ENCODE measurements around the gene ANXA2R. TPM values are rescaled to one million over a fixed set of nuclear protein-coding genes. Genes with fewer than 3 reads are reported as not detected.

ANXA2R gene
- total RNA-seq, 2 experiments from 2014 or later: 11.4 to 13.5 TPM

DNA sequence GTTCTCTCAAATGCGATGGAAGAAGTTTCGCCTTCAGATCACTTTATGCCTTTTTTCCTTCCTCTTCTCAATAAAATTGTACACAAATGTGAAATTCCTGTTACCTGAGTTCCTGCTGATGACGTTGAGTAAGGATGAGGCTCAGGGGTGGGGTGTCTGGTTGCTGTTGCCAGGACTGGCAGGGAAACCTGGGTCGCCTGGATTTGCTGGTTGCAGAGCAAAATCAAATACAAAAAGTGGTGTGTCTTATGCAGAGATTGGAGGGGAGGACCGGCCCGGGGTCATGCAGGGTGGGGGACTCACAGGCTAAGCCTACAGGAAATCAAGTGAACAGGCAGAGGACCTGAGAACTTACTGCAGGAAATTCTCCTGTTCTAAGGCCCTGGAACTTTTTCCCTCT is 39.2 kb downstream of the ANXA2R start:
- CTCF ChIA-PET (ENCODE audit: unreplicated experiment): no interaction called here
- Histone ChIP-seq H3K79me2 (ENCODE audit: insufficient read depth, low read depth, low read length) (no peaks in the 10 kb centered on the region), H3K4me2 (ENCODE audit: low read length) (no peak overlapping the region), H3K4me3 (ENCODE audit: low read depth, low read length, poor library complexity, severe bottlenecking) (no peak overlapping the region), H3K9me3 (ENCODE audit: low read length) (no peaks in the 10 kb centered on the region), H2AFZ (ENCODE audit: low read length) (no peak overlapping the region), H3K4me1 (ENCODE audit: insufficient read depth, low read length, poor library complexity, severe bottlenecking) (no peaks in the 10 kb centered on the region), H3K36me3 (ENCODE audit: insufficient read depth, low read length) (no peaks in the 10 kb centered on the region), H3K9me2 (ENCODE audit: insufficient read depth, low read length) (no peaks in the 10 kb centered on the region), H4K20me1 (ENCODE audit: insufficient read depth, low read length) (no peaks in the 10 kb centered on the region), H3K27ac (ENCODE audit: low read depth, low read length, poor library complexity, severe bottlenecking) (no peak overlapping the region)
- DNase-seq (ENCODE audit: low spot score): no peak
- intact Hi-C loops (cut with micrococcal nuclease; ENCODE audit: unreplicated experiment): no loop called here
- POLR2A ChIA-PET: no interaction called here
- BruUV-seq (replicated peaks): no TSS peak
- no peak for TF ChIP-seq EZH2phosphoT487 (IDR thresholded peaks at IDR 0.05; ENCODE audit: borderline replicate concordance, low read depth, low read length)
- TF ChIP-seq, protein P1, sequence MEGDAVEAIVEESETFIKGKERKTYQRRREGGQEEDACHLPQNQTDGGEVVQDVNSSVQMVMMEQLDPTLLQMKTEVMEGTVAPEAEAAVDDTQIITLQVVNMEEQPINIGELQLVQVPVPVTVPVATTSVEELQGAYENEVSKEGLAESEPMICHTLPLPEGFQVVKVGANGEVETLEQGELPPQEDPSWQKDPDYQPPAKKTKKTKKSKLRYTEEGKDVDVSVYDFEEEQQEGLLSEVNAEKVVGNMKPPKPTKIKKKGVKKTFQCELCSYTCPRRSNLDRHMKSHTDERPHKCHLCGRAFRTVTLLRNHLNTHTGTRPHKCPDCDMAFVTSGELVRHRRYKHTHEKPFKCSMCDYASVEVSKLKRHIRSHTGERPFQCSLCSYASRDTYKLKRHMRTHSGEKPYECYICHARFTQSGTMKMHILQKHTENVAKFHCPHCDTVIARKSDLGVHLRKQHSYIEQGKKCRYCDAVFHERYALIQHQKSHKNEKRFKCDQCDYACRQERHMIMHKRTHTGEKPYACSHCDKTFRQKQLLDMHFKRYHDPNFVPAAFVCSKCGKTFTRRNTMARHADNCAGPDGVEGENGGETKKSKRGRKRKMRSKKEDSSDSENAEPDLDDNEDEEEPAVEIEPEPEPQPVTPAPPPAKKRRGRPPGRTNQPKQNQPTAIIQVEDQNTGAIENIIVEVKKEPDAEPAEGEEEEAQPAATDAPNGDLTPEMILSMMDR (conservative IDR thresholded peaks at IDR 0.05; ENCODE audit: low read length): no peak

DNA sequence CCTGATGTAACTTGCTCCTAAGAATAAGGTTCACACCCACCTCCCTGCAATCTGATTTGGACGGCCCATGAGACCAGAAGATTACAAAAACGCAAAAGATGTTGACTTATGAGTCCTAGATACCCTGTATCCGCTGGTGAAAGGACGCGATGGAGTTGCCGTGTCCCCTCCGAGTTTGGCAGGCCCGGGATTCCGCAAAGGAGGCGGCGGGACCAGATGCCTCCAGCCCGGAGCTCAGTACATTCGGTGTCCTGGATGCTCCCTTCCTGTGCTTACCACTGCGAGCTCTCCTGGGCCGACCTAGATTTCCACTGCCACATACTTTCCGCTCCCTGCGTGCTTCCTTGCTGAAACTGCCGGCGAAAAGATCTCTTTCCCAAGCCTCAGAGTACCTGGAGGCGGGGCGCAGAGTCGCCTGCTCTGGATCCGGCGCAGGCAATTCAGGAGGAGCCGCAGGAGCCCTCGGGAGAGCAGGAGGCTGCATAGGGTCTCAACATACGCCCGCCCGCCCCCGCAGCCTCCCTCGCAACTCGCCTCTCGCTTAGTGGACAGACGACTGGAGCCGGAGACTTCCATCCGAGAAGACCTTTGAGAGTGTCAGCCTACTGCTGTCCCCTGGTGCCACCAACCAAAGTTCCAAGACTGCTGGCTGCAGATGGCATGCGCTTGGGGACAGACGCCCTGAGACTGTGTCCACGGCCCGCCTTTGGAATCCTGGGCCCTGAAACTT is 39.8 kb downstream of the ANXA2R start:
- Histone ChIP-seq H3K27ac (ENCODE audit: low read depth, low read length, poor library complexity, severe bottlenecking) (no peak overlapping the region), H3K9me3 (ENCODE audit: low read length) (no peaks in the 10 kb centered on the region), H3K79me2 (ENCODE audit: insufficient read depth, low read depth, low read length) (no peaks in the 10 kb centered on the region), H3K4me1 (ENCODE audit: insufficient read depth, low read length, poor library complexity, severe bottlenecking) (peaks cover 3% of the 10 kb centered on the region), H3K4me3 (ENCODE audit: low read depth, low read length, poor library complexity, severe bottlenecking) (no peak overlapping the region), H4K20me1 (ENCODE audit: insufficient read depth, low read length) (no peaks in the 10 kb centered on the region), H2AFZ (ENCODE audit: low read length) (no peak overlapping the region), H3K4me2 (ENCODE audit: low read length) (no peak overlapping the region), H3K36me3 (ENCODE audit: insufficient read depth, low read length) (no peaks in the 10 kb centered on the region), H3K9me2 (ENCODE audit: insufficient read depth, low read length) (no peaks in the 10 kb centered on the region)
- POLR2A ChIA-PET: no interaction called here
- BruUV-seq (replicated peaks): no TSS peak
- TF ChIP-seq, protein P1 (conservative IDR thresholded peaks at IDR 0.05; ENCODE audit: low read length): no peak
- no peak for TF ChIP-seq EZH2phosphoT487 (IDR thresholded peaks at IDR 0.05; ENCODE audit: borderline replicate concordance, low read depth, low read length)
- CTCF ChIA-PET (ENCODE audit: unreplicated experiment): no interaction called here
- intact Hi-C loops (cut with micrococcal nuclease; ENCODE audit: unreplicated experiment): no loop called here
- DNase-seq (ENCODE audit: low spot score): no peak

DNA sequence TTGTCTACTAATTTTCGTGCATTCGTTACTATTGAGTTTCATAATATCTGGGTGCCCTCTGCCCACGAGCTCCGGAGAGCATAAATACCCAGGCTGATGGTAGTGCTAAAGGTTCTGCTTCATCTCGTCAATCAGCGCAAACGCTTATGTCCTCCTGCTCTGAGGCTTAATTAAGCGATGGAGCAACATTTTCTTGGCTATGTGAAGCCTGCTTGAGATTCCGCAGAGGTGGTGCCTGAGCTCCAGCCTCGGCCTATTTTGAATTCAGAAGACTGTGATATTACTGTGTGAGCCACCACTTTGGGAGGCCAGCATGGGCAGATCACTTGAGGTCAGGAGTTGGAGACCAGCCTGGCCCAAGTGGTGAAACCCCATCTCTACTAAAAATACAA is 44.8 kb downstream of the ANXA2R start:
- POLR2A ChIA-PET: interaction anchor here (0.8 to 6.6 kb wide), 6 partner anchors 13 to 125 kb away, joined by 3 to 71 read pairs (median 10); partner anchors contain the start of gene ZNF131
- BruUV-seq (replicated peaks): no TSS peak
- Histone ChIP-seq H3K4me2 (ENCODE audit: low read length) (peak overlapping the region; percentile 88), H2AFZ (ENCODE audit: low read length) (peak overlapping the region; percentile 89), H3K9me3 (ENCODE audit: low read length) (no peaks in the 10 kb centered on the region), H3K79me2 (ENCODE audit: insufficient read depth, low read depth, low read length) (no peaks in the 10 kb centered on the region), H4K20me1 (ENCODE audit: insufficient read depth, low read length) (no peaks in the 10 kb centered on the region), H3K36me3 (ENCODE audit: insufficient read depth, low read length) (no peaks in the 10 kb centered on the region), H3K9me2 (ENCODE audit: insufficient read depth, low read length) (no peaks in the 10 kb centered on the region), H3K27ac (ENCODE audit: low read depth, low read length, poor library complexity, severe bottlenecking) (no peak overlapping the region), H3K4me3 (ENCODE audit: low read depth, low read length, poor library complexity, severe bottlenecking) (peak overlapping the region; percentile 79), H3K4me1 (ENCODE audit: insufficient read depth, low read length, poor library complexity, severe bottlenecking) (peaks cover 30% of the 10 kb centered on the region)
- DNase-seq (ENCODE audit: low spot score): no peak
- intact Hi-C loops (cut with micrococcal nuclease; ENCODE audit: unreplicated experiment): loop anchor here (1.0 to 10.0 kb wide), 3 partner anchors 13 to 489 kb away; partner anchors contain the start of gene TMEM267
- TF ChIP-seq, protein P1 (conservative IDR thresholded peaks at IDR 0.05; ENCODE audit: low read length): no peak
- TF ChIP-seq EZH2phosphoT487 (IDR thresholded peaks at IDR 0.05; ENCODE audit: borderline replicate concordance, low read depth, low read length): no peak
- CTCF ChIA-PET (ENCODE audit: unreplicated experiment): interaction anchor here (1.3 kb wide), 1 partner anchor 12 kb away, joined by 3 read pairs; no protein-coding TSS in a partner anchor
